ENCODE measurements around the gene SOAT1. TPM values are rescaled to one million over a fixed set of nuclear protein-coding genes. Genes with fewer than 3 reads are reported as not detected.
"Not testable (repeated sequence)": the region's sequence is repeated elsewhere in the genome, so short reads cannot be mapped to it uniquely, and the experiment has no call there.

The SOAT1 gene
- total and polyA plus RNA-seq, 2 of the 8 experiments (the other 6 are each of a cell fraction or from before 2014, with no cell fraction given), result 2.7 to 4.7 TPM

DNA sequence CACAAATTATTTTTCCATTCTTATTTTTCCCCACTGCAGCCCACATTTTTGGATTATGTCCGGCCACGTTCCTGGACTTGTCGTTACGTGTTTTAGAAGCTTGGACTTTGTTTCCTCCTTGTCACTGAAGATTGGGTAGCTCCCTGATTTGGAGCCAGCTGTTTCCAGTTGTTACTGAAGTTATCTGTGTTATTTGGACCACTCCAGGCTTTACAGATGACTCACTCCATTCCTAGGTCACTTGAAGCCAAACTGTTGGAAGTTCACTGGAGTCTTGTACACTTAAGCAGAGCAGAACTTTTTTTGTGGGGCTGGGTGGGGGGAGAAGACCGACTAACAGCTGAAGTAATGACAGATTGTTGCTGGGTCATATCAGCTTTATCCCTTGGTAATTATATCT, 59.9 kb downstream of the SOAT1 start:
- Histone ChIP-seq H3K36me3 (ENCODE audit: control insufficient read depth in 2 of 4, insufficient read depth in 4 of 4, low read length in 3 of 4) (peaks cover 0 to 4% (median 0%) of the 10 kb centered on the region in 4 experiments; a peak in 2 of 8 replicates), H3K4ac (replicated peaks; ENCODE audit: insufficient read length, low read depth, low read length) (no peak overlapping the region), H3K79me2 (ENCODE audit: control insufficient read depth in 1 of 2, insufficient read depth in 2 of 2, low read length in 2 of 2) (no peaks in the 10 kb centered on the region), H3K18ac (ENCODE audit: extremely low read depth, low read length) (no peak overlapping the region), H2BK12ac (ENCODE audit: low read depth, low read length) (no peak overlapping the region), H2BK5ac (ENCODE audit: low read depth, low read length) (no peak overlapping the region), H3K9ac (replicated peaks in 1 of 4; ENCODE audit: extremely low read depth in 1 of 4, low read depth in 3 of 4, low read length in 3 of 4) (no peak overlapping the region), H3K9me3 (ENCODE audit: insufficient read depth in 2 of 2, low read depth in 1 of 2, low read length in 1 of 2) (no peaks in the 10 kb centered on the region), H4K20me1 (replicated peaks in 1 of 2; ENCODE audit: control insufficient read depth in 1 of 2, insufficient read depth in 2 of 2, low read length in 2 of 2) (no peaks in the 10 kb centered on the region), H2AK5ac (ENCODE audit: low read depth, low read length) (no peak overlapping the region), H4K91ac (replicated peaks; ENCODE audit: insufficient read length, low read length) (no peak overlapping the region), H3K23me2 (ENCODE audit: low read depth, low read length) (no peaks in the 10 kb centered on the region), H3K4me1 (replicated peaks in 1 of 4; ENCODE audit: control insufficient read depth in 3 of 4, insufficient read depth in 4 of 4, low read length in 3 of 4) (no peaks in the 10 kb centered on the region), H3K27me3 (replicated peaks in 1 of 4; ENCODE audit: control insufficient read depth in 3 of 4, extremely low read depth in 1 of 4, insufficient read depth in 3 of 4, low read length in 3 of 4) (no peaks in the 10 kb centered on the region), H3K4me3 (ENCODE audit: extremely low read depth in 1 of 4, insufficient read depth in 2 of 4, low read depth in 3 of 4, low read length in 4 of 4) (no peak overlapping the region), H3K4me2 (ENCODE audit: insufficient read depth in 1 of 2, low read depth in 2 of 2, low read length in 2 of 2) (no peak overlapping the region), H3K56ac (replicated peaks; ENCODE audit: insufficient read length, low read depth, low read length) (no peak overlapping the region), H3K27ac (ENCODE audit: low read depth, low read length) (no peak overlapping the region), H3K23ac (ENCODE audit: insufficient read length) (no peak overlapping the region), H2BK120ac (replicated peaks; ENCODE audit: low read depth, low read length) (no peak overlapping the region), H2AFZ (ENCODE audit: low read length) (no peak overlapping the region), H4K8ac (ENCODE audit: extremely low read depth, insufficient read depth, low read length) (no peak overlapping the region), H4K5ac (ENCODE audit: insufficient read length, low read depth, low read length) (no peak overlapping the region), H2BK15ac (ENCODE audit: low read length) (no peak overlapping the region), H3K79me1 (ENCODE audit: low read depth, low read length) (no peaks in the 10 kb centered on the region), H2BK20ac (ENCODE audit: low read length) (no peak overlapping the region), H3K14ac (ENCODE audit: insufficient read length) (no peak overlapping the region)
- CTCF ChIA-PET (ENCODE audit: partially characterized antibody), result no interaction called here
- POLR2A ChIA-PET (ENCODE audit: partially characterized antibody), result no interaction called here
- no peak for DNase-seq (ENCODE audit: low read depth in 1 of 2, low spot score in 2 of 2)
- WGBS, 2 experiments (ENCODE audit: extremely low coverage in 1 of 2, insufficient coverage in 1 of 2, insufficient read length in 1 of 2, insufficient replicate concordance in 2 of 2, low coverage in 1 of 2, low lambda C conversion rate in 2 of 2, missing lambda C conversion rate in 1 of 2), result 86% methylated on average over 5 of the region's 5 CpGs; no CpG with 5 or more reads in 1 of the 2 experiments
- no peak for FAIRE-seq
- TF ChIP-seq GABPA (IDR thresholded peaks at IDR 0.05; ENCODE audit: borderline replicate concordance, insufficient read depth, low read length), result no peak

DNA sequence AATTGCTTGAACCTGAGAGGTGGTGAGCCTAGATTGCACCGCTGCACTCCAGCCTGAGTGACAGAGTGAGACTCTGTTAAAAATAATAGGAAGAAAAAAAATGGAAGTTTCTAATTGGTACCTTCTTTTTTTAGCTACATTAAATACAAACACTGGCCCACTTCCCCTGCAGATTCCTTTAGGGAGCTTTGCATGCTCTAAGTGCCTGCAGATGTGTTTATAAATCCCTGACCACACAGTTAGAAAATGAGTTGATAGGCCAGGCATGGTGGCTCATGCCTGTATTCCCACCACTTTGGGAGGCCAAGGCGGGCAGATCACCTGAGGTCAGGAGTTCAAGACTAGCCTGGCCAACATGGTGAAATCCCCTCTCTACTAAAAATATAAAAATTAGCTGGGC, 68.0 kb downstream of the SOAT1 start:
- 97% methylated on average over 2 of the region's 2 CpGs; no CpG with 5 or more reads in 1 of the 2 experiments for WGBS, 2 experiments (ENCODE audit: extremely low coverage in 1 of 2, insufficient coverage in 1 of 2, insufficient read length in 1 of 2, insufficient replicate concordance in 2 of 2, low coverage in 1 of 2, low lambda C conversion rate in 2 of 2, missing lambda C conversion rate in 1 of 2)
- H4K8ac ChIP-seq (ENCODE audit: extremely low read depth, insufficient read depth, low read length); H3K4me2 ChIP-seq (ENCODE audit: insufficient read depth in 1 of 2, low read depth in 2 of 2, low read length in 2 of 2); H3K9me3 ChIP-seq (ENCODE audit: insufficient read depth in 2 of 2, low read depth in 1 of 2, low read length in 1 of 2); H2BK5ac ChIP-seq (ENCODE audit: low read depth, low read length); H4K91ac ChIP-seq (replicated peaks; ENCODE audit: insufficient read length, low read length); H3K79me1 ChIP-seq (ENCODE audit: low read depth, low read length); H2BK15ac ChIP-seq (ENCODE audit: low read length); H3K27ac ChIP-seq (ENCODE audit: low read depth, low read length); H3K4me1 ChIP-seq (replicated peaks in 1 of 4; ENCODE audit: control insufficient read depth in 3 of 4, insufficient read depth in 4 of 4, low read length in 3 of 4); H3K4me3 ChIP-seq (ENCODE audit: extremely low read depth in 1 of 4, insufficient read depth in 2 of 4, low read depth in 3 of 4, low read length in 4 of 4); H3K4ac ChIP-seq (replicated peaks; ENCODE audit: insufficient read length, low read depth, low read length); H3K9ac ChIP-seq (replicated peaks in 1 of 4; ENCODE audit: extremely low read depth in 1 of 4, low read depth in 3 of 4, low read length in 3 of 4); DNase-seq (ENCODE audit: low read depth in 1 of 2, low spot score in 2 of 2); H4K5ac ChIP-seq (ENCODE audit: insufficient read length, low read depth, low read length); H3K18ac ChIP-seq (ENCODE audit: extremely low read depth, low read length); H2BK12ac ChIP-seq (ENCODE audit: low read depth, low read length); H3K23ac ChIP-seq (ENCODE audit: insufficient read length); H3K14ac ChIP-seq (ENCODE audit: insufficient read length); H3K79me2 ChIP-seq (ENCODE audit: control insufficient read depth in 1 of 2, insufficient read depth in 2 of 2, low read length in 2 of 2); H2AK5ac ChIP-seq (ENCODE audit: low read depth, low read length); H2BK120ac ChIP-seq (replicated peaks; ENCODE audit: low read depth, low read length); H3K27me3 ChIP-seq (replicated peaks in 1 of 4; ENCODE audit: control insufficient read depth in 3 of 4, extremely low read depth in 1 of 4, insufficient read depth in 3 of 4, low read length in 3 of 4); H4K20me1 ChIP-seq (replicated peaks in 1 of 2; ENCODE audit: control insufficient read depth in 1 of 2, insufficient read depth in 2 of 2, low read length in 2 of 2); H2BK20ac ChIP-seq (ENCODE audit: low read length); POLR2A ChIA-PET (ENCODE audit: partially characterized antibody); H3K36me3 ChIP-seq (ENCODE audit: control insufficient read depth in 2 of 4, insufficient read depth in 4 of 4, low read length in 3 of 4); H3K23me2 ChIP-seq (ENCODE audit: low read depth, low read length); FAIRE-seq; H3K56ac ChIP-seq (replicated peaks; ENCODE audit: insufficient read length, low read depth, low read length); H2AFZ ChIP-seq (ENCODE audit: low read length): not testable (repeated sequence)
- CTCF ChIA-PET (ENCODE audit: partially characterized antibody), result interaction anchor here (1.2 kb wide), 1 partner anchor 281 kb away, joined by 3 read pairs; no protein-coding TSS in a partner anchor
